ENCODE measurements around the gene IQGAP2. TPM values are rescaled to one million over a fixed set of nuclear protein-coding genes. Genes with fewer than 3 reads are reported as not detected.

Gene IQGAP2
- total RNA-seq, 2 donors from 2014 or later: 15.3 to 17.6 TPM

- H3K4me1 ChIP-seq (ENCODE audit: control insufficient read depth in 1 of 2, low read depth in 2 of 2): peaks cover 0 to 16% of the 10 kb centered on the region in 2 donors
- H3K36me3 ChIP-seq: no peaks in the 10 kb centered on the region
- DNase-seq (ENCODE audit: low spot score) (no peak), ATAC-seq (ENCODE audit: insufficient number of reproducible peaks, low FRiP score, low read depth) (no peak)
- TF ChIP-seq, protein P1, sequence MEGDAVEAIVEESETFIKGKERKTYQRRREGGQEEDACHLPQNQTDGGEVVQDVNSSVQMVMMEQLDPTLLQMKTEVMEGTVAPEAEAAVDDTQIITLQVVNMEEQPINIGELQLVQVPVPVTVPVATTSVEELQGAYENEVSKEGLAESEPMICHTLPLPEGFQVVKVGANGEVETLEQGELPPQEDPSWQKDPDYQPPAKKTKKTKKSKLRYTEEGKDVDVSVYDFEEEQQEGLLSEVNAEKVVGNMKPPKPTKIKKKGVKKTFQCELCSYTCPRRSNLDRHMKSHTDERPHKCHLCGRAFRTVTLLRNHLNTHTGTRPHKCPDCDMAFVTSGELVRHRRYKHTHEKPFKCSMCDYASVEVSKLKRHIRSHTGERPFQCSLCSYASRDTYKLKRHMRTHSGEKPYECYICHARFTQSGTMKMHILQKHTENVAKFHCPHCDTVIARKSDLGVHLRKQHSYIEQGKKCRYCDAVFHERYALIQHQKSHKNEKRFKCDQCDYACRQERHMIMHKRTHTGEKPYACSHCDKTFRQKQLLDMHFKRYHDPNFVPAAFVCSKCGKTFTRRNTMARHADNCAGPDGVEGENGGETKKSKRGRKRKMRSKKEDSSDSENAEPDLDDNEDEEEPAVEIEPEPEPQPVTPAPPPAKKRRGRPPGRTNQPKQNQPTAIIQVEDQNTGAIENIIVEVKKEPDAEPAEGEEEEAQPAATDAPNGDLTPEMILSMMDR (IDR thresholded peaks at IDR 0.05): no peak
- H3K9me3 ChIP-seq: no peaks in the 10 kb centered on the region
- peak overlapping the region in 1 of 2 donors; percentile 13 for H3K27ac ChIP-seq
- no peaks in the 10 kb centered on the region for H3K27me3 ChIP-seq (replicated peaks; ENCODE audit: insufficient read depth)
- peak overlapping the region; percentile 79 for H3K4me3 ChIP-seq
These were observed 1.3 kb upstream of the IQGAP2 start for GRCh38 chr5:76401801-76402250.

GRCh38 chr5:76402251-76402885 lies 717 bp upstream of the IQGAP2 start:
- H3K36me3 ChIP-seq: no peaks in the 10 kb centered on the region
- peaks cover 0 to 16% of the 10 kb centered on the region in 2 donors for H3K4me1 ChIP-seq (ENCODE audit: control insufficient read depth in 1 of 2, low read depth in 2 of 2)
- H3K27me3 ChIP-seq (replicated peaks; ENCODE audit: insufficient read depth): no peaks in the 10 kb centered on the region
- no peaks in the 10 kb centered on the region for H3K9me3 ChIP-seq
- peak overlapping the region; percentile 79 for H3K4me3 ChIP-seq
- TF ChIP-seq, protein P1 (IDR thresholded peaks at IDR 0.05): no peak
- no peak for DNase-seq (ENCODE audit: low spot score)
- H3K27ac ChIP-seq: peak overlapping the region in 1 of 2 donors; percentile 13
- no peak for ATAC-seq (ENCODE audit: insufficient number of reproducible peaks, low FRiP score, low read depth)

- TF ChIP-seq, protein P1 (IDR thresholded peaks at IDR 0.05): no peak
- Histone ChIP-seq H3K36me3 (no peaks in the 10 kb centered on the region), H3K27me3 (replicated peaks; ENCODE audit: insufficient read depth) (no peaks in the 10 kb centered on the region), H3K4me3 (peak overlapping the region; percentile 79), H3K9me3 (no peaks in the 10 kb centered on the region), H3K4me1 (ENCODE audit: control insufficient read depth in 1 of 2, low read depth in 2 of 2) (peaks cover 0 to 16% of the 10 kb centered on the region in 2 donors), H3K27ac (peak overlapping the region in 1 of 2 donors; percentile 27)
- ATAC-seq (ENCODE audit: insufficient number of reproducible peaks, low FRiP score, low read depth) (no peak), DNase-seq (ENCODE audit: low spot score) (no peak)
These were observed 709 bp downstream of the IQGAP2 start for GRCh38 chr5:76403766-76404222.

- no peaks in the 10 kb centered on the region for H3K9me3 ChIP-seq
- no peak overlapping the region for H3K27ac ChIP-seq
- ATAC-seq (ENCODE audit: insufficient number of reproducible peaks, low FRiP score, low read depth) (no peak), DNase-seq (ENCODE audit: low spot score) (no peak)
- H3K27me3 ChIP-seq (replicated peaks; ENCODE audit: insufficient read depth): no peaks in the 10 kb centered on the region
- TF ChIP-seq, protein P1 (IDR thresholded peaks at IDR 0.05): no peak
- peak overlapping the region; percentile 79 for H3K4me3 ChIP-seq
- H3K36me3 ChIP-seq: no peaks in the 10 kb centered on the region
- peaks cover 0 to 16% of the 10 kb centered on the region in 2 donors for H3K4me1 ChIP-seq (ENCODE audit: control insufficient read depth in 1 of 2, low read depth in 2 of 2)
These were observed 1.4 kb downstream of the IQGAP2 start for GRCh38 chr5:76404223-76405211.

DNA sequence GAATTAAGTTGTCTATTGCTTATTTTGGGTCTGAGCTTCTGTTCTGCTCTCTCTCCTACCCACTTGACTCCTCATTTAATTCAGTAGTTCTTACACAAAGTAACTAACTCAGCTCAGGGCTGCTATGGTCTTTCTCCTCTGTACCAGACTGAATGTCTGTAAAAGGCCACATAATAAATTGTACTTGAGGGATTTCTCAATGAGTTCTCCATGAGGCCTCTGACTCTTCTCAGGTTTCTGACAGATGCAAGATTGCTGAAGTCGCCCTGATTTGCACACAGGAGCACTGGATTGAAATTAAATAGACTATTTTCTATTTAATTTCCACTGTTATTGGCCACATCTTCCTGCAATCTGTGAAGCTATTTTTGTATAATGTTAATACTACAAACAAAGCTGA lies 2.9 kb downstream of the IQGAP2 start:
- TF ChIP-seq, protein P1 (IDR thresholded peaks at IDR 0.05): no peak
- ATAC-seq (ENCODE audit: insufficient number of reproducible peaks, low FRiP score, low read depth) (no peak), DNase-seq (ENCODE audit: low spot score) (no peak)
- Histone ChIP-seq H3K4me3 (no peak overlapping the region), H3K4me1 (ENCODE audit: control insufficient read depth in 1 of 2, low read depth in 2 of 2) (peaks cover 0 to 16% of the 10 kb centered on the region in 2 donors), H3K9me3 (no peaks in the 10 kb centered on the region), H3K27me3 (replicated peaks; ENCODE audit: insufficient read depth) (no peaks in the 10 kb centered on the region), H3K27ac (no peak overlapping the region), H3K36me3 (no peaks in the 10 kb centered on the region)
